BJ (cell line): ENCODE data around the gene HELQ. TPM values are rescaled to one million over a fixed set of nuclear protein-coding genes. Genes with fewer than 3 reads are reported as not detected.

Experiments used
- CTCF ChIA-PET: fragments of 350-600 bp; formaldehyde crosslinking; extraction: SDS; loops from one replicate; lab custom pipeline; 2021; ENCODE audit warnings: antibody characterized with exemption, inconsistent platforms; lab: Yijun Ruan, JAX
- POLR2A ChIA-PET: fragments of 300-600 bp; sonication (Branson Sonifier 250); formaldehyde crosslinking; extraction: SDS; loops from one replicate; lab custom pipeline; 2021; ENCODE audit warnings: antibody characterized with exemption; lab: Charles Lee
- DNase-seq: peaks from one replicate; pipeline ENCODE4 v3.0.0-alpha.2; 2011; ENCODE audit warnings: low read depth
- H3K27me3 ChIP-seq: 2 replicates; pipeline ENCODE4 v1.6.0; 2011; ENCODE audit warnings: low read length; ENCODE audit not compliant: control insufficient read depth, insufficient read depth
- H3K36me3 ChIP-seq: 2 replicates; pipeline ENCODE4 v1.5.1; 2011; ENCODE audit warnings: low read length; ENCODE audit not compliant: control insufficient read depth, insufficient read depth
- H3K4me3 ChIP-seq: 2 replicates; pipeline ENCODE4 v1.5.1; 2011; ENCODE audit warnings: low read depth, mild to moderate bottlenecking, control low read depth, low read length
- CTCF ChIP-seq: IDR thresholded peaks from 2 replicates; pipeline ENCODE4 v1.5.1; 2011; ENCODE audit warnings: low read depth, mild to moderate bottlenecking, control low read depth, inconsistent platforms, low read length, moderate library complexity; ENCODE audit not compliant: insufficient read depth
- polyA plus RNA-seq: library from polyadenylated mRNA; depleted of rRNA; stranded (reverse); fragments of >200 nt; gene quantifications from 2 replicates; pipeline ENCODE4 v1.2.3, GENCODE V29; 2011

The HELQ gene
- polyA plus RNA-seq, 1 experiment = 9.6 TPM

GRCh38 chr4:83389756-83390505, 65.7 kb downstream of the HELQ start:
- CTCF ChIA-PET = interaction anchor here (1.0 kb wide), 1 partner anchor 11 kb away, joined by 3 read pairs; no protein-coding TSS in a partner anchor
- DNase-seq = no peak
- H3K27me3 ChIP-seq = peaks cover 2% of the 10 kb centered on the region; the same call in 1 of the 2 replicates
- no peak overlapping the region for H3K4me3 ChIP-seq
- TF ChIP-seq CTCF = no peak
- no peaks in the 10 kb centered on the region for H3K36me3 ChIP-seq
- POLR2A ChIA-PET = no interaction called here

DNA sequence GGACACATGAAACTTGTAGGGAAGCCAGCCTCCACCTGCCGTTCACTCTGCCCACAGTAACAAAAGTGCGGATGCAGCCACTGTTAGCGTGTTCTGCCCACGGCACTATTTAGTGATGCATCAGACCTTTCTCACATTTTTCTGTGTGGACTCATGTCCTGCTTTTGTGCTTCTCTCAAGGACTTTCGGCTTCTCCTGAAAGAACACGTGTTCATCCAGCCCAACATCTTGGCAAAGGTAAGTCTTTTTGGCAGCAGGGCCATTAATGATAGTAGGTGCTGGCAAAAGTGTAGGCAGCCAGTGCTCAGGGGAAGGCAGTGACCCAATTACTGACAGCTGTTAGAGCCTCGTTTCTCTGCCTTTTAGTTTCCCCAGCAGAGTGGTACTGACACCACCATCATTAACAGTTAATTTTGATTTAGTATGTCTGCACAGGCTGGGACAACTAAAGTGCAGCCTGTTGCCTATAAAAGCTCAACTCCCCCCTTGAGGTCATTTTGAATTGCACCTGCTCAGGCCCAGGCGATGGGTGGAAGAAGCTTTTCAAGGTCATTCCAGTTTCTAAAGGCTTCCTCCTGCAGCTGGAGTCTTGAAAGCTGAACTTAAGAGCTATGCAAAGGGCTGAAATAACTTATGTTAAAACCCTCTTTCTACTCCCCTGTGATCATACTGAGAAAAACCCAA, 66.4 kb downstream of the HELQ start:
- ChIA-PET CTCF (interaction anchor here (1.0 kb wide), 1 partner anchor 12 kb away, joined by 3 read pairs; no protein-coding TSS in a partner anchor), POLR2A (no interaction called here)
- no peak for TF ChIP-seq CTCF
- DNase-seq = no peak
- H3K36me3 ChIP-seq = no peaks in the 10 kb centered on the region
- H3K4me3 ChIP-seq = no peak overlapping the region
- H3K27me3 ChIP-seq = peaks cover 2% of the 10 kb centered on the region; the same call in 1 of the 2 replicates

DNA sequence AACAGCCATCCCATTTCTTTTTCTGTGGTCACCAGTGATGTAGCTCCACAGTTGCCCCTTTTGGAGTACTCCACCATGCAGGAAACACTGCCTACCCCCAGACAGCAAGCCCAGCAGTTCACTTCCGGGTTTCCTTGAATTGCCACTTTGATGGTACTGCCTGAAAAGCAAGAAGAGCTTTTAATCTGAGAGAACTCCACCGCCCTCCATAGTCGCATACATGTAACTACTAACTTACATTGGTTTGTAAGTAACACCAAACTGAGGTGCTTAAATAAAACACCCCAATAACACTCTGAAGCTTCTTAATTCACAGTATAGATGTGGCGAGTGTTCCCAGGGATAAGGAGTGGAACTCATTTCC, 67.3 kb downstream of the HELQ start:
- H3K36me3 ChIP-seq = no peaks in the 10 kb centered on the region
- ChIA-PET CTCF (interaction anchor here (0.6 to 1.4 kb wide), 2 partner anchors 91 to 107 kb away, joined by 3 read pairs; no protein-coding TSS in a partner anchor), POLR2A (no interaction called here)
- TF ChIP-seq CTCF = no peak
- peaks cover 2% of the 10 kb centered on the region; the same call in 1 of the 2 replicates for H3K27me3 ChIP-seq
- no peak overlapping the region for H3K4me3 ChIP-seq
- no peak for DNase-seq

- TF ChIP-seq CTCF = no peak
- Histone ChIP-seq H3K4me3 (no peak overlapping the region), H3K36me3 (no peaks in the 10 kb centered on the region), H3K27me3 (peaks cover 2% of the 10 kb centered on the region; the same call in 1 of the 2 replicates)
- ChIA-PET POLR2A (no interaction called here), CTCF (interaction anchor here (0.6 to 2.5 kb wide), 4 partner anchors 21 to 107 kb away, joined by 3 to 7 read pairs (median 4); no protein-coding TSS in a partner anchor)
- DNase-seq = no peak
These were observed 67.9 kb downstream of the HELQ start for GRCh38 chr4:83387476-83388312.
